NCI-H1694 treated with DMSO at 0.1 percent for 48 hours (cell line): ENCODE results near the gene CRCP.
"Not testable (repeated sequence)": the region's sequence is repeated elsewhere in the genome, so short reads cannot be mapped to it uniquely, and the experiment has no call there.

ENCODE experiments used
- DNase-seq: peaks from one replicate; lab custom pipeline; 2025; lab: John Stamatoyannopoulos, UW

The CRCP gene

DNA sequence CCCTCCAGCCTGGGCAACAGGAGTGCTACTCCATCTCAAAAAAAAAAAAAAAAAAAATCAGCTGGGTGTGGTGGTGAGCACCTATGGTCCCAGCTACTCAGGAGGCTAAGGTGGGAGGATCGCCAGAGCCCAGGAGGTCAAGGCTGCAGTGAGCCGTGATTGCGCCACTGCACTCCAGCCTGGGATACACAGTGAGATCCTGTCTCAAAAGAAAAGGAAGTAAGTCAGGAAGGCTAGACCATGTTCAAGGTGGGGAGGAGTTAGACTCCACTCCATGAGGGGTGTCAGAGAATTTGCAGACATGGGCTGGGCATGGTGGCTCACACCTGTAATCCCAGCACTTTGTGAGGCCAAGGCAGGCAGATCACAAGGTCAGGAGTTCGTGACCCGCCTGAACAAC, 6.2 kb upstream of the CRCP start:
- not testable (repeated sequence) for DNase-seq

DNA sequence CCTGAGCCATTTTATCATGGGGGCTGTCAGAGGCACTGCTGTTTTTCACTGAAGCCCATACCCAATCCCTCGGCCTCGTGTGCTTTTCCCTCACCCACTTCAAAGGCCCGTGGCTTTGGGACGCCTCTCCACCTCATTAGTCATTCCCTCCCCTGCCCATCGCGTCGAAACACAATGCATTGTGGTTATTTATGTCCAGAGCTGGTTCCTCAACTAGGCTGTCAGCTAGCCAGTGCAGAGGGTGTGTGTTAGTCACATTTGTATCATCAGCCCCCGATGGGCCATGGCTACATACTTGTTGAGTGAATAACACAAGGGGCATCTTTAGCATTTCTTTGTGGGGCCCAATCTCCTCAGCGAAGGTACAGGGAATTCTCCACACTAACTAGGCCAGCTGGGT, 3.8 kb upstream of the CRCP start:
- no peak for DNase-seq

DNA sequence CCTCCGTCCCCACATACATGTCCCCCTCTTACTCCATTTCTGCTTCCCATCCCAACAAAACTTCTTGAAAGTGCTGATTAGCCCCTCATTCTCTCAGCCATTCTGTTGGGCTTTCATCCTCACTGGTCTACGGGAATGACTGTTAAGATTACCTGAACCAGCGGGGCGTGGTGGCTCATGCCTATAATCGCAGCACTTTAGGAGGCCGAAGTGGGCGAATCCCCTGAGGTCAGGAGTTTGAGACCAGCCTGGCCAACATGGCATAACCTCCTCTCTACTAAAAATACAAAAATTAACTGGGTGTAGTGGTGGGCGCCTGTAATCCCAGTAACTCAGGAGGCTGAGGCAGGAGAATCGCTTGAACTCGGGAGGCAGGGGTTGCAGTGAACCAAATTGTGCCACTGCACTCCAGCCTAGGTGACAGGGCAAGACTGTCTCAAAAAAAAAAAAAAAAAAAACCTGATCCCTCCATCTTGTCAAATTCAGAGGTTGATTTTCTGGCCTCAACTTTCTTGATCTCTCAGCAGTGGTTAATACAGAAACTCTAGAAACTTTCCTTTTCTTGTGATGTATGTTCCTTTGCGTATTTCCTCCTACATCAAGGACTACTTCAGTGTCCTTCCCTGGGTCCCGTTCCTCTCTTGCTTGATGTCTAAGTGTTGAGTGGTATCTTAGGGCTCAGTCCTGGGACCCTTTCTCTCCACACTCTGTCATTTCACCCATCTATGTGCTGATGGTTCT, 2.2 kb downstream of the CRCP start:
- DNase-seq = not testable (repeated sequence)

DNA sequence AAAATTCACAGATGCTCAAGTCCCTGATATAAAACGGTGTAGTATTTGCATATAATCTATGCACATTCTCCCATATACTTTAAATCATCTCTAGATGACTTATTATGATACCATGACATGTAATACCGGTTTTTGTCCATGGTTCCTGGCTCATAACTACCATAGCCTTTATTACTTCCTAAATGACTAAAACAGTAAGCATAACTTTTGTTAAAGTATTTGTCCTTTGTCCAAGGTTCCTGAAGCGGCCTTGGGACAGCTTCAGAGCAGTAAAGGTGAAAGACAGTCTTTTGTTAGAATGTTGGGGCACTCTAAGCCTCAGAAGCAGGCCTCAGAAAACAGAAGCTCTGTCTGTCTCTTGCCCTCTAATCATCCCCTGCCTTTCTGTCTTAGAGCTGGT, 4.0 kb downstream of the CRCP start:
- DNase-seq = no peak

DNA sequence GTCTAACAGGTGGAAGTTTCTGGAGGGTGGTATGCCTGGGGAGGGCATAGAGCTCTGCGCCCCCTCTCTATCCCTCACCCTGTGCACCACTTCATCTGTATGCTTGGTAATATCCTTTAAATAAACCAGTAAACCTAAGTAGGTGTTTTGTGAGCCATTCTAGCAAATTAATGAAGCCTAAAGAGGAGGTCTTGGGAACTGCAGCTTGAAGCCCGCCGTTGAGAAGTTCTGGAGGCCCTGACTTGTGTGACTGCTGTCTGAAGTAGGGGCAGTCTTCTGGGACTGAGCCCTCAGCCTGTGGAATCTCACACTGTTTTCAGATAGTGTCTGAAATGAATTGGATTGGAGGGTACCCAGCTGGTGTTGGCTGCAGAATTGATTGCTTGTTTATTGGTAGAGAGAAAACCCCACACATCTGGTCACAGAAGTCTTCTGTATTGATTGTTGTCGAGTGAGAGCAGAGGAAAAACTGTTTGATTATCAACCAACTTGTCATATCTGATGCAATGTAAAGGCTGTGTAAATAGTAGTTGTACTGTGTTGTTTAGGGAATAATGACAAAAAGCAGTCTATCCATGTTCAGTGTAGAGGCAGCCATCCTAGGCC, 4.7 kb downstream of the CRCP start:
- no peak for DNase-seq

DNA sequence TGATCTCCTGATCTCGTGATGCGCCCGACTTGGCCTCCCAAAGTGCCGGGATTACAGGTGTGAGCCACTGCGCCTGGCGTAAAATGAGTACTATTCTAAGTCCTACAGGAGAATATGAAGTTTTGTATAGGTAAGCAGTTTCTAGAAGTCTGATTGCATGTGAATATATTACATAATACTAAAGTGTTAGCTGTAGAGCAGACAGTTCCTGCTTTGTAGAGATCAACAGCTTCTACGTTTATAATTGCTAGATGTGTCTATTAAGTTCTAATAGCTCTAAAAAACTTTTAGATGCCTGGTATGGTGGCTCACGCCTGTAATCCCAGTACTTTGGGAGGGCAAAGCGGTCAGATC, 8.5 kb downstream of the CRCP start:
- DNase-seq = no peak

DNA sequence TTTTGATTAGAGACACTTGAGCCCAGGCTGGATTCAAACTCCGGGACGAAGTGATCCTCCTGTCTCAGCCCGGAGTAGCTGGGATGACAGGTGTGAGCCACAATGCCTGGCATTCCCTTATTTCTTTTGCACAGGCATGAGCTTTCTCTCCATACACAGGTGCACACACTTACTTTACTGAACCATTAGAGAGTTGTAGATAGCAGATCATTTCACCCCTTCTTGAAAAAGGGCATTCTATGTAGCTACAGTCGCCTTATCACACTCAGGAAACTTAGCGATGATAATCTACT, 9.9 kb downstream of the CRCP start:
- not testable (repeated sequence) for DNase-seq

DNA sequence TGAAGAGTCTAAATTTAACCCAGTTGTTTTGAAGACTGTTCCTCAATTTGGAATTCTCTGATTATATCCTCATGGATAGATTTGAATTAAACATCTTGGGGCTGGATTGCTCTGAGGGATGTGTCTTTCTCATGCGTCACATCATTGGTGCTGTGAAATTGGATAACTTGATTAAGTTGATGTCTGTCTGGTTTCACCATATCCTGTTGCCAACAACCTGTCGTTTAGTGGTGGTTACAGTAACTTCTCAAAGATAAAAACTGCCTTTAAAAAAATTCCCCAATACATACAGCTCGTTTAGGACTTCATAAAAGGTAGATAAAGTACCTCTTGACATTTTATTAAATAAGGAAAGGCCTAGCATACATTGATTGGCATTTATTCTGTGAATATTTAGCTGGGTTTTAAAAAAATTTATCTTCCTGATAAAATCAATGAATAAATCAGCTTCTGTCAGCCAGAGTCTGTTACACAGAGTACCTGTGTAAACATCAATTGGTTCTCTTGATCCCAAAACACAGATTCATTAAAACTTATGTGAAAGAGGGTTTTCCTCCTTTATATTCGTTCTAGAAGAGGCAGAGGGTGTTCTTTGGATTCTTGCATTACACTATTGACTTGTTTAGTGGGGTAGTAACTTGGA, 10.5 kb downstream of the CRCP start:
- DNase-seq = no peak

DNA sequence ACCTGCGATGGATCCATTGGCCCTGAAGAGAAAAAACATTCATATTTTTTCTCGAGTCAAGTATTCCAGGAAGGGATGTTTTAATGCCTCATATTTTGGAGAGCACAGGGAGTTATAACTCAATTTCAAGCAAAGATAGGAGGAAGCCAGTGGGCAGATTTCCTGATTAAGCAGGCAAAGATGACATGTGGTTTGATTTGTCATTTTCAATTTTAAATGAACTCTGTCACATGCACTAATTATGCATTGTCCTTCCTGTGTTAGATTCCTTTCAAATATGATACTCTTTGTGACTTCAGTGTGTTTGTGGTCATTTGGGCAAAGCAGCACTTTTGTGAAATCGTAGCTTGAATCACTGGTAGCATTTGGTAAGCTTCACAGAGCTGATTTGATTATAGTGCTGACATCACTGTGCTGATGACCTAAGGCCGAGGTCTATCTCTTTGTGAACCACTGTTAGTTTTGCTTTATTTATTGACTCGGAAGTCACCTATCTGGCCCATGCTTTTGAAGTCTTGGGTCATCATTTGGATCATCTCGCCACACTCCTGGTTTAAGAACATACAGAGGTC, 11.2 kb downstream of the CRCP start:
- not testable (repeated sequence) for DNase-seq

DNA sequence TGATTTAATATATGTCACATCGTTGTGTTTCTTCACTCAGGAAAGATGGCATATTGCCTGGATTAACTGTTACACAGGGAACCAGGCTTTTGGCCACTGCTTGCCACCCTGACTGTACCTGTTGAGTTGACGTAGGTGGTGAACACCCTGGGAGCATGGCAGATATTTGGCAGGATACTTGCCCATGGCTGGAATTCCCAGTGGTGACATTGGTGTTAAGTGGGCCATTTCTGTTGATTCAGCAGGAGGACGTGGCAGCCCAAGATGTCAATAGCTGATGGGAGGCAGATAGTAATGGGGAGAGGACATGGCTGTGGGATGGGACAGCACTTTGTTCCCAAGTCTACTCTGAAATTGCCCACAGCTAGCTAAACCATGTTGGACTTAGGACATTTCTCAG, 12.5 kb downstream of the CRCP start:
- DNase-seq = not testable (repeated sequence)

DNA sequence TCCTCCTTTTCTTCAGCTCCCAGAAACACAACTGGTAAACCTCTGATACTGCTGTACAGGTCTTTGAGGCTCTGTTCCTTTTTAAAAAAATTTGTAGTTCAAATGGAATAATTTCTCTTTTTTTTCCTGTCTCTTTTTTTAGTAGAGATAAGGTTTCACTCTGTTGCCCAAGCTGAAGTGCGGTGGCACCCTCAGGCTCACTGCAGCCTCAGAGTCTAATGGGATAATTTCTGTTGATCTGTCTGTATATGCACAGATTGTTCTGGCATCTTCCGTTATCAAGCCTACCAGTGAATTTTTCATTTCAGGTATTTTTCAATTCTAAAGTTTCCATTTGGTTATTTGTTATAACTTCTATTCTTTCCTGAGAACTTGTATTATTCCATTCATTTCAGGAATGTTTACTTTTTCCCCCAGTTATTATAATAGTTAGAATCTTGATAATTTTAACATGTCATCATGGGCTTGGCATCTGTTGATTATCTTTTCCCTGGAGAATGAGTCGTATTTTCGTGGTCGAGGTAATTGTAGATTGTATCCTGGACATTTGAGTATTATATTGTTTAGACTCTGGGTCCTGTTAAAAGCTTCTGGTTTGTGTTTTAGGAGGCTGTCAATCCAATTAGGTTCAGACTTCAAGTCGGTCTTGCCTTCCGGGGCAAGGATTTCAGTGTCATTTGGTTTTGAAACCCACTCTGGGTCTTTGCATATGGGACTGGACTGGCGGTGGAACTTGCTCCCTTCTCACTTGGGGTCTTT, 24.5 kb downstream of the CRCP start:
- DNase-seq = no peak

DNA sequence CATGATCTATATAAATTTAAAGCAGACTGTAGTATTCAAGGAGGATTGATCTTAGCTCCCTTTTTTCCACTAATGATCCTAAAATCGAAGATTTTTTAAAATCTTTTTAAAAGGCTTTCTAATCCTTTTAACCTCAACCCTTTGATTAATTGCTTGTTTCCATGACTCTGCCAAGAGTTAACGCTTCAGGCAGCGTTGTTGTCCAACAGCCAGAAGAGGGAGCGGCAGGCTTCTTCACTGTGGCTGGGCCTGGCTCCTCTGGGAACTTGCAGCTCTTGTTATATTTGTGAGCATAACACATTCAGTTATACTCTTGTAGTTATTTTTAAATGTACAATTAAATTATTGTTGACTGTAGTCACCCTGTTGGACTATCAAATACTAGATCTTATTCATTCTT, 26.3 kb downstream of the CRCP start:
- DNase-seq = peak; percentile 87

DNA sequence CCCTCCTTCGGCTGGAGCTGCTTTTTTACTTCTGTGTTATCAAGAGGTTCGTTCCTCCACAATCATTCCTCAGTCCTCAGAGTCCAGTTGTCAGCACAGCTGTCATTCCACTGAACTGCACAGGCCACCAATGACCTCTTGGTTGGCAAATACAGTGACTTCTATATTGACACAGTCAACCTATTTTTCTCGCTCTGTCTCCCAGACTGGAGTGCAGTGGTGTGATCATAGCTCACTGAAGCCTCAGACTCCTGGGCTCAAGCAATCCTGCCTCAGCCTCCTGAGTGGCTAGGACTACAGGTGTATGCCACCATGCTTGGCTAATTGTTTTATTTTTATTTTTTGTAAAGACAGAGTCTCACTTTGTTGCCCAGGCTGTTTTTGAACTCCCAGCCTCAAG, 27.7 kb downstream of the CRCP start:
- DNase-seq = no peak

DNA sequence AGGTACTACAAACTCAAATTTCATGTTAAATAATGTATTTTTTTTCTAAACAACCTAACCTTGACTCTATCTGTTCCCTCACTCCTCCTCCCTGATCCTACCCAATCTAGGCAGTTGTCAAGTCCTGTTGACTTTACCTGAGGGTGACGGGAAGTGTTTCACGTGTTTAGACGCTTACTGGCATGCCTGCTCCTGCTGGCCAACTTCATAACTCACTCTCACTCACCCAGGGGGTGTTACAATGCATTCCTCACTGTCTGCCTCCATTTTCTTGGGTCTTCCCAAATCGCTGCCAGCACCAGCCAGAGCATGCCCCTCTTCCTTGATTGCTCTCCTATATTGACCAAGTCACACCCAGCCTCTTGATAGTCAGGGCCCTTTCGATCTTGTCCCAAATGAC, 28.3 kb downstream of the CRCP start:
- no peak for DNase-seq

DNA sequence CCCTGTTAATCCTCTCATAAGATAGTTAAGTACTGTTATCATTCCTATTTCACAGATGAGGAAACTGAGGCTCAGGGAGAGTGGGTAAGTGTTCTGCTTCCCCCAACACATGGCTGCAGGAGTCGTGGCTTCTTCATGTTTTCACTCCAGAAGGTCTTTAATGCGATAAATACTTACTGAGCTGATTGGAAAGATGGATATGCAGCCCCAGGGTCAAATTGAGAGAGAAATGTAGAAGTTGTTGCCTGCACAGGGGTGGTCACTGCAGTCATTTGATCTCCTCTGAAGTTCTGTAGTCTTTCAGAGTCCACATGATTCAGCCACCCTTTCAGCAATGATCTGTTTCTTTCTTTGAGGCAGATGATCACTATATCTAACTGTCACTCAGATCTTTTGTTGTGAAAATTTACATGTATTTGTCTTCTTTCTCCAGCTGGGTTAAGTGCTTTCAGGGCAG, 29.3 kb downstream of the CRCP start:
- DNase-seq = peak; percentile 65

DNA sequence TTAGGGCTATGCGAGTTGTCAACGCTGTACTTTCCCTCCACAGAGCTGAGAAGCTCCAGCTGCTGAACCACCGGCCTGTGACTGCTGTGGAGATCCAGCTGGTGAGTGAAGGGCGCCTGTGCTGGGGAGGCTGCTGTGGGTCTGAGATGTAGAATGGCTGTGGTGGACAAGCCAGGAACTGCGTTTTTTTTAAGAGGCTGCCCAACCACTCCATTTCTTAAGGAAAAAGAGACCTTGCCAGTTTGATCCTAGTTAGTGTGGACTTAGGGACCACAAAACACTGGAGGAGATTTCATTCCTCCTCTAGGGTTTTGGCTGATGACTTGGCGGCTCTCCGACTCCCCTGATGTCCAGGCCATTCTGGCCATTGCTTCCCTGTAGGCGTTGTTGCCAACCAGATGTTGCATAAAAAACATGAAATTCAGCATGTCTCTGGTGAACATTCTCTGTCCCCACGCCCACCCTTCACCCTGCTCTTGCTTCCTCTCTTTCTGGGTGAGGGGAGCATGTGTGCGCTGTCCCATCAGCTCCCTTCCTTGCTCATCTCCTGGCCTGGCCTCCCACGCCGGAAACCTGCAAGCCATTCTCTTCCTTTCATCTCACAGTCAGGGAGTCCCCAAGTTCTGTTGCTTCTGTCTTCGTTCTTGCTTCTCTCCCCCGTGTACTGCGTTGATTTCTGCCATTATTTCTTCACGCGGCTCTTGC, 30.9 kb downstream of the CRCP start:
- peak; percentile 69 for DNase-seq

DNA sequence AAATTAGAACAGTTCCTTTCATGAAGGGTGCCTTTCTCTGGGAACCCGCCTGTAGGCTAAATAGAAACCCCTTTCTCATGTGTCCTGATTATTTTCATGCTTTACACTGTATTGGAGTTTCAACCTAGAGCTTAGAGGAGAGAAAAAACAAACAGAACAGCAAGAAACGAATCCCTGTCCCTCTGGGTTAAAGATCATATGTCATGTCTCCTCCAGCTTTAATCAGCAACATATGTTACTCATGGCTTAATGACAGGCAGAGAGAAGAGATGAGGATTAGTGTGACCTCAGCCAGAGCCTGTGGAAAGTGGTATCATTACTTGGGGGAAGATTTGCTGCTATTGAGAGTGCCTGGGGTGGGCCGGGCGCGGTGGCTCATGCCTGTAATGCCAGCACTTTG, 32.1 kb downstream of the CRCP start:
- peak; percentile 87 for DNase-seq

DNA sequence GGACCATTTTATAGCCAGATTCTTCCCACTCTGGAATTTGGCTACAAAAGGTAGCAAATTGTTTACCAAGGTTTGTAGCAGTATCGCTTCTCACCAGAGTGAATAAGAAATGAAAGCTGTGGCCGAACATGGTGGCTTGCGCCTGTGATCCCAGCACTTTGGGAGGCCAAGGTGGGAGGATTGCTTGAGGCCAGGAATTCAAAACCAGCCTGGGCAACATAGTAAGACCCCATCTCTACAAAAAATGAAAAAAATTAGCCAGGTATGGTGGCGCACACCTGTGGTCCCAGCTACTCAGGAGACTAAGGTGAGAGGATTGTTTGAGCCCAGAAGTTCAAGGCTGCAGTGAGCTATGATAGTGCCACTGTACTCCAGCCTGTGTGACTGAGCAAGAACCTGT, 33.0 kb downstream of the CRCP start:
- DNase-seq = not testable (repeated sequence)

DNA sequence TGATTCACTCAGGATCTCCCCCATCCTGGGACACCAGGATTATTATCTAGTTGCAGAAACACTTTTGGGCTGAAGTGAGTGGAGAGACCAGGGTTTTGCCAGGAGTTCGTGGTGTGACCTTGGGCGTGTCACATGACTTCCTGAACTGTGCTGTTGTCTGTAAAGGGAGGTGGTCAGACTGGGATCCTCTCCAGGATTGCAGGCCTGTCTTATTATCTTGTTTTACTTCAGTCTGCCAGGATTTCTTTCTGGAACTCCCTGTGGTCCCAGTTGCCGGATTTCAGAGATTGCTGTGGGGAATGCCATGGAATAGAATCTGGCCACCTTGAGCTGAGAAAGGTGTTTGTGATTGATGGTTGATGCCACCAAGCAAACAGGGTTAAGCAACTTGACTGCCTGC, 35.8 kb downstream of the CRCP start:
- DNase-seq = no peak

DNA sequence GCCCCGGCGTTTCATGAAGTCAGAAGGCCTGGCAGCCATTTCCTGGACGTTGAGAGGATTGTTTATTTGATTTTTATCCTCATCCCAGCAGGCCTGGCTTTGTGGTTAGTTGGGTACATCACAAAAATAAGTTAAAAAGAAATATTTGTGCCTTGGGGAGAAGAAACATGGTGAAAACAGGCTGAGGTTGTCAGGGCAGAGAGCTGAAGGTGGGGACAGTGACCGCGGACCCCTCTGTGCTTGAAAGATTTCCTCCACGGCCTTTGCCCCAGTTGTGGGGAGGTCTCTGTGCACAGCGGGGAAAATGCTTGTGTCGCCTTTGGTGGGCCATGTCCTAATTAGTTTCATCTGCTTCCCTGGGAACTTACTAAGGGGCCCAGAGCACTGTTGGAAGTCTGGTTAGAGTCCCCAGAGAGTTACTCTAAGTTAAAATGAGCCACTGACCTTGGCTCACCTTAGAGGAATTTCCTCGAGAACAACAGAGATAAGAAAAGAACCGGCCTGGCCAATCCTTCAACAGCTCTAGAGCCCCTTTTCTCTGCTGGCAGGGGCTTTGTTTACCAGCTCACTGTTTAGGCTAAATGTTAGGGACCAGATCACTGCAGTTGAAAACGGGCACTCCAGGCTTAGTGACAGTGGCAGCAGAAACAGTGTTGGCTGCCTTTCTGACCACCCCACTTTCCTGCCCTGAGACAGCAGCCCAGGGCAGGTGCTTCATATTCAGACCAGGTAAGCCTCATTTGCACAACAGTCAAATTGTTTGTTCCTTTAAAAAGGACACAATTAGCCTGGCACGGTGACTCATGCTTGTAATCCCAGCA, 37.9 kb downstream of the CRCP start:
- DNase-seq = no peak

DNA sequence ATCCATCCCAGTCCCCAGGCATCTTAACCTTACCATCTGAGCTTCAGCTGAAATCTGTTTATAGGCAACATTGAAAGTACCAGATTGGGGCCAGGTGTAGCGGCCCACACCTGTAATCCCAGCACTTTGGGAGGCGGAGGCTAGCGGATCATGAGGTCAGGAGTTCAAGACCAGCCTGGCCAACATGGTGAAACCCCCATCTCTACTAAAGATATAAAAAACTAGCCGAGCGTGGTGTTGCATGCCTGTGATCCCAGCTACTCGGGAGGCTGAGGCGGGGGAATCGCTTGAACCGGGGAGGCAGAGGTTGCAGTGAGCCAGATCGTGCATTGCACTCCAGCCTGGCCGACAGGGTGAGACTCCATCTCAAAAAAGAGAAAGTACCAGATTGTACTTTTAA, 39.0 kb downstream of the CRCP start:
- no peak for DNase-seq
